ENCODE results near the gene ZSCAN9. TPM values are rescaled to one million over a fixed set of nuclear protein-coding genes. Genes with fewer than 3 reads are reported as not detected.

The ZSCAN9 gene
- total RNA-seq, 2 donors from 2014 or later = 9.1 to 10.9 TPM

DNA sequence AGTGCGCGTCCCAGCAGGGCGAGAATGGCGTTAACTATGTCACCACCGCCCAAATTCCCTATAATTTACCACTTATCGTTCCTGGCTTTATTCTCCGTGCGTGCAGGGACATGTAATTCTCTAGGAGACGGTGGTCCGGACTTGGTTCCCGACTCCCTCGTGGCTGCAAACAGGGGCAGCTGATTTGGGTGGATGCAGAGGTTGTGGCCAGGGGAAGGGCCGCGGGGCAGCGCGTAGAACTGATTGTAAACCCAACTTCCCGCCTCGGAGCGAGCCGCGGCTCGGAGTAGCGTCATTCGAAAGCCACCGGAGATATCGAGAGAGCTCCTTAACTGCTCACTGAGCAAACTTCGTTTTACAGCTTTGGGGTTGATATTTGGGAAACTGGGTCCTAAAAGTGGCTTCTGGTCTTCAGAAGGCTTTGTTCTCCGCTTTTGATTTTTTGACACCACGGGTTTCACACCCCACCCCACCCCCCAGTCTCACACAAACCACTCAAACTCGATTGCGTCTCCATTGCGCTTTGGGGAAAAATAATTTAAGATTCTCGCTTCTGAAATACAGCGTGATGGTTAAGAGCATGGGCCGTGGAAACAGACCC, 17.5 kb upstream of the ZSCAN9 start:
- intact Hi-C loops (cut with DNase I) = no loop called here
- H3K4me1 ChIP-seq = peaks cover 2% of the 10 kb centered on the region
- H3K27me3 ChIP-seq = peaks cover 0 to 37% of the 10 kb centered on the region in 2 donors
- ATAC-seq (no peak), DNase-seq (peak in 1 of 4 donors; percentile 17)
- no peaks in the 10 kb centered on the region for H3K36me3 ChIP-seq (replicated peaks in 1 of 2; ENCODE audit: insufficient read depth in 1 of 2, low read depth in 2 of 2)
- 2 to 15% methylated on average over 30 to 35 of the region's 35 CpGs for WGBS, 2 donors
- H3K4me3 ChIP-seq = no peak overlapping the region
- no peak overlapping the region for H3K27ac ChIP-seq
- no peaks in the 10 kb centered on the region for H3K9me3 ChIP-seq
- no peak for TF ChIP-seq POLR2A (IDR thresholded peaks at IDR 0.05)
- TF ChIP-seq, protein P1, sequence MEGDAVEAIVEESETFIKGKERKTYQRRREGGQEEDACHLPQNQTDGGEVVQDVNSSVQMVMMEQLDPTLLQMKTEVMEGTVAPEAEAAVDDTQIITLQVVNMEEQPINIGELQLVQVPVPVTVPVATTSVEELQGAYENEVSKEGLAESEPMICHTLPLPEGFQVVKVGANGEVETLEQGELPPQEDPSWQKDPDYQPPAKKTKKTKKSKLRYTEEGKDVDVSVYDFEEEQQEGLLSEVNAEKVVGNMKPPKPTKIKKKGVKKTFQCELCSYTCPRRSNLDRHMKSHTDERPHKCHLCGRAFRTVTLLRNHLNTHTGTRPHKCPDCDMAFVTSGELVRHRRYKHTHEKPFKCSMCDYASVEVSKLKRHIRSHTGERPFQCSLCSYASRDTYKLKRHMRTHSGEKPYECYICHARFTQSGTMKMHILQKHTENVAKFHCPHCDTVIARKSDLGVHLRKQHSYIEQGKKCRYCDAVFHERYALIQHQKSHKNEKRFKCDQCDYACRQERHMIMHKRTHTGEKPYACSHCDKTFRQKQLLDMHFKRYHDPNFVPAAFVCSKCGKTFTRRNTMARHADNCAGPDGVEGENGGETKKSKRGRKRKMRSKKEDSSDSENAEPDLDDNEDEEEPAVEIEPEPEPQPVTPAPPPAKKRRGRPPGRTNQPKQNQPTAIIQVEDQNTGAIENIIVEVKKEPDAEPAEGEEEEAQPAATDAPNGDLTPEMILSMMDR (IDR thresholded peaks at IDR 0.05) = no peak

DNA sequence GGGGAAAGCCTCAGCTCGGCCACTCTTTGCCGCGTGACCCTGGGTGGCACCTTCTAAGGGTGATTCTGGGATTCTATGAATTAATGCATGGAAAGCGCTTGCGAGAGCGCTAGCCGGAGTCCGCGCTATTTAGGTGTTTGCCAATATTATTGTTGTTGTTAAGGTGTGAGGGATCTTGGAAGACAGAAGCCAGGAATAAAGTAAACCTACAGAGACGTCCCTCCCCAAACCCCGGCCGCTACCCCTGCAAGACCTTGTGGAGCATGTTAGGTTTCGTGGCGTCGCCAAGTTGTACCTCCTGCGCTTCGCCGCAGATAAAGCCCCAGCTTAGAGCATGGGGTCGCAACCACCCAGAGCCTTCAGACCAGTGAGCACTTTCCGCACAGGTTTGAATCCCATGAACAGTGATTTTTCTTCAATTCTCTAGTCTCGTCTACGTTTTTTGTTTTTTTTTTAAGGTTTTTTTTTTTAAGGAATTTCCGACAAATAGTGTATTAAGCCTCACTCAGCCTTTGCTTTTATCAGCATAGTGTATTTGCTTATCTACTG, 16.9 kb upstream of the ZSCAN9 start:
- intact Hi-C loops (cut with DNase I) = no loop called here
- Histone ChIP-seq H3K36me3 (replicated peaks in 1 of 2; ENCODE audit: insufficient read depth in 1 of 2, low read depth in 2 of 2) (no peaks in the 10 kb centered on the region), H3K9me3 (no peaks in the 10 kb centered on the region), H3K4me3 (no peak overlapping the region), H3K27ac (no peak overlapping the region), H3K4me1 (peaks cover 7% of the 10 kb centered on the region), H3K27me3 (peaks cover 0 to 35% of the 10 kb centered on the region in 2 donors)
- ATAC-seq (no peak), DNase-seq (no peak)
- TF ChIP-seq, protein P1 (IDR thresholded peaks at IDR 0.05) = no peak
- no peak for TF ChIP-seq POLR2A (IDR thresholded peaks at IDR 0.05)
- WGBS, 2 donors = 6 to 11% methylated on average over 23 of the region's 23 CpGs

- no peak for TF ChIP-seq POLR2A (IDR thresholded peaks at IDR 0.05)
- TF ChIP-seq, protein P1 (IDR thresholded peaks at IDR 0.05) = no peak
- H3K27me3 ChIP-seq = peaks cover 0 to 33% of the 10 kb centered on the region in 2 donors
- ATAC-seq = no peak
- no peaks in the 10 kb centered on the region for H3K9me3 ChIP-seq
- H3K4me1 ChIP-seq = peaks cover 7% of the 10 kb centered on the region
- 40 to 42% methylated on average over 7 of the region's 7 CpGs for WGBS, 2 donors
- intact Hi-C loops (cut with DNase I) = no loop called here
- H3K36me3 ChIP-seq (replicated peaks in 1 of 2; ENCODE audit: insufficient read depth in 1 of 2, low read depth in 2 of 2) = no peaks in the 10 kb centered on the region
- H3K4me3 ChIP-seq = no peak overlapping the region
- no peak overlapping the region for H3K27ac ChIP-seq
- DNase-seq = no peak
Measured at GRCh38 chr6:28209753-28210535, 15.1 kb upstream of the ZSCAN9 start.

DNA sequence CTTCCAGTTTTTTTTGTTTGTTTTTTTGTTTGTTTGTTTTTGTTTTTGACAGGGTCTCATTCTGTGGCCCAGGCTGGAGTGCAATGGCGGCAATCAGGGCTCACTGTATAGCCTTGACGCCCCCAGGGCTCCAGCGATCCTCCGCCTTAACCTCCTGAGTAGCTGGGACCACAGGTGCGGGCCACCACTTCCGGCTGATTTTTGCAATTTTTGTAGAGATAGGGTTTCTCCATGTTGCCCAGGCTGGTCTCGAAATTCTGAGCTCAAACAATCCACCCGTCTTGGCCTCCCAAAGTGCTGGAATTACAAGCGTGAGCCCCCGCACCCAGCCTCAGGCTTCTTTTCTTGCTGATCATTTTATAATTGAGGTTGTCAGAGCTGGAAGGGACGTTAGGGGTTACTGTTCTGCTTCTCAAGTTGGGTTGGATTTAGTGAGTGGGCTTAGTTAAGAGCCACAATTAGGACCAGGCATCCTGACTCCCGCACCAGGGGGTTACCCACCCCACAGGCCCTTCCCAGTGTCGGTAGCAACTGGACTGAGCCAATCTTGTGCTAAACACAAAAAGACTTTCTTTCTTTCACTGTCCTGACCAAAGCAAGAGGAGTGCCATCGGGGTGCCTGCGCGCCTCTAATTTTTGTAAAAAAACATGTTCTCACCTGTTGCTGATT, 13.1 kb upstream of the ZSCAN9 start:
- Histone ChIP-seq H3K36me3 (replicated peaks in 1 of 2; ENCODE audit: insufficient read depth in 1 of 2, low read depth in 2 of 2) (no peaks in the 10 kb centered on the region), H3K4me1 (peaks cover 7% of the 10 kb centered on the region), H3K4me3 (no peak overlapping the region), H3K27ac (no peak overlapping the region), H3K9me3 (no peaks in the 10 kb centered on the region), H3K27me3 (peaks cover 0 to 33% of the 10 kb centered on the region in 2 donors)
- 14 to 20% methylated on average over 16 of the region's 16 CpGs for WGBS, 2 donors
- no peak for DNase-seq
- intact Hi-C loops (cut with DNase I) = no loop called here
- TF ChIP-seq POLR2A (IDR thresholded peaks at IDR 0.05) = no peak
- TF ChIP-seq, protein P1 (IDR thresholded peaks at IDR 0.05) = no peak
- ATAC-seq = no peak
